K562 (cell line): ENCODE results near the gene IDS. TPM values are rescaled to one million over a fixed set of nuclear protein-coding genes. Genes with fewer than 3 reads are reported as not detected.
A peak's percentile ranks its signal among the peaks of the same experiment; 100 is the strongest.

ENCODE experiments used
- HNRNPUL1 ChIP-seq: fragments of 200-400 bp; formaldehyde crosslinking; IDR thresholded peaks from 2 replicates; pipeline ENCODE4 v1.6.1; 2017; ENCODE audit warnings: low read length
- ILK ChIP-seq: fragments of 450-650 bp; IDR thresholded peaks from 2 replicates; pipeline ENCODE4 v1.6.1; 2016; ENCODE audit warnings: missing genetic modification characterization, low read depth, mild to moderate bottlenecking, missing compliant biosample characterization, moderate library complexity, borderline replicate concordance
- LARP7 ChIP-seq: fragments of 450-650 bp; IDR thresholded peaks from 2 replicates; pipeline ENCODE4 v1.6.1; 2016
- MAFK ChIP-seq: IDR thresholded peaks from 2 replicates; pipeline ENCODE4 v1.6.1; 2011; ENCODE audit warnings: low read length, improper control_type of control experiment
- NCOA1 ChIP-seq: fragments of 450-650 bp; IDR thresholded peaks from 2 replicates; pipeline ENCODE4 v1.6.1; 2016; ENCODE audit warnings: low read depth
- NFRKB ChIP-seq: fragments of 450-650 bp; IDR thresholded peaks from 2 replicates; pipeline ENCODE4 v1.6.1; 2016; ENCODE audit warnings: low read depth
- POLR2A ChIP-seq: fragments of 450-650 bp; conservative IDR thresholded peaks from 2 replicates; pipeline ENCODE4 v1.6.1; 2016
- POLR2G ChIP-seq: fragments of 200-400 bp; formaldehyde crosslinking; IDR thresholded peaks from 2 replicates; pipeline ENCODE4 v1.6.1; 2017; ENCODE audit warnings: low read depth, mild to moderate bottlenecking, antibody characterized with exemption, low read length, moderate library complexity
- PTBP1 ChIP-seq: fragments of 200-400 bp; formaldehyde crosslinking; IDR thresholded peaks from 2 replicates; pipeline ENCODE4 v1.6.1; 2017; ENCODE audit warnings: low read depth, low read length
- SP1 ChIP-seq: sonication (generic); formaldehyde crosslinking; IDR thresholded peaks from 2 replicates; pipeline ENCODE4 v1.8.1; 2022; ENCODE audit warnings: mild to moderate bottlenecking, missing genetic modification reagents
- SREBF1 ChIP-seq: fragments of 150-350 bp; IDR thresholded peaks from 2 replicates; pipeline ENCODE4 v1.6.1; 2014; ENCODE audit warnings: antibody characterized with exemption, low read depth, low read length, borderline replicate concordance
- SREBF2 ChIP-seq: sonication (generic); formaldehyde crosslinking; IDR thresholded peaks from 2 replicates; pipeline ENCODE4 v1.4.0; 2020; ENCODE audit warnings: mild to moderate bottlenecking, missing genetic modification reagents
- TAF9B ChIP-seq: fragments of 450-650 bp; IDR thresholded peaks from 2 replicates; pipeline ENCODE4 v1.6.1; 2018; ENCODE audit warnings: mild to moderate bottlenecking; ENCODE audit not compliant: partially characterized antibody
- ZNF165 ChIP-seq: fragments of 250-450 bp; sonication (Bioruptor Pico); IDR thresholded peaks from 2 replicates; pipeline ENCODE4 v1.4.0; 2020; ENCODE audit warnings: borderline replicate concordance
- ZNF589 ChIP-seq: fragments of 200-800 bp; sonication (Bioruptor generic); IDR thresholded peaks from 2 replicates; pipeline ENCODE4 v1.6.1; 2016; ENCODE audit warnings: low read depth, missing genetic modification characterization, missing compliant biosample characterization
- polyA plus RNA-seq, 8 experiments: library from polyadenylated mRNA; depleted of rRNA in 4 of 8; stranded (reverse) in 5 of 8; unstranded in 3 of 8; fragments of >200 nt; fragmentation: Nextera tagmentation in 2 of 8; fragmentation: Illumina TruSeq in 1 of 8; extraction: Ambion mirVana in 2 of 8; extraction: Trizol in 1 of 8; gene quantifications; 2 replicates each; pipeline versions ENCODE4 v1.2.1 to v1.2.3, GENCODE V29; 2011 to 2014; ENCODE audit warnings: inconsistent platforms in 1 of 8, missing spikeins in 1 of 8
- total RNA-seq, 7 experiments: library from RNA; depleted of rRNA in 6 of 7; stranded (reverse); fragments of >200 nt in 6 of 7; fragmentation: Illumina TruSeq in 2 of 7; extraction: Trizol in 2 of 7; gene quantifications; 2 replicates each; pipeline versions ENCODE4 v1.2.1 to v1.2.3, GENCODE V29; 2011 to 2021; ENCODE audit warnings: low replicate concordance in 1 of 7
- TF ChIP-seq, protein P1 (sequence below): IDR thresholded peaks from 3 replicates; pipeline ENCODE4 v1.6.1; 2011; ENCODE audit warnings: borderline replicate concordance, mild to moderate bottlenecking, moderate library complexity; ENCODE audit not compliant: insufficient read length; ENCODE audit errors: extremely low read depth
- TF ChIP-seq, protein P2 (sequence below): fragments of 450-650 bp; IDR thresholded peaks from one replicate; pipeline ENCODE4 v1.6.1; 2018; ENCODE audit warnings: mild to moderate bottlenecking, moderate library complexity; ENCODE audit not compliant: partially characterized antibody
- TF ChIP-seq, protein P3 (sequence below): sonication (generic); formaldehyde crosslinking; IDR thresholded peaks from 2 replicates; pipeline ENCODE4 v1.8.1; 2023; ENCODE audit warnings: mild to moderate bottlenecking, missing genetic modification reagents
- TF ChIP-seq, protein P4 (sequence below): sonication (generic); IDR thresholded peaks from 2 replicates; pipeline ENCODE4 v1.6.1; 2016

The IDS gene
- total and polyA plus RNA-seq, 9 of the 15 experiments (the other 6 are each of a cell fraction or from before 2014, with no cell fraction given): 2.0 to 18.6 (median 8.6) TPM

DNA sequence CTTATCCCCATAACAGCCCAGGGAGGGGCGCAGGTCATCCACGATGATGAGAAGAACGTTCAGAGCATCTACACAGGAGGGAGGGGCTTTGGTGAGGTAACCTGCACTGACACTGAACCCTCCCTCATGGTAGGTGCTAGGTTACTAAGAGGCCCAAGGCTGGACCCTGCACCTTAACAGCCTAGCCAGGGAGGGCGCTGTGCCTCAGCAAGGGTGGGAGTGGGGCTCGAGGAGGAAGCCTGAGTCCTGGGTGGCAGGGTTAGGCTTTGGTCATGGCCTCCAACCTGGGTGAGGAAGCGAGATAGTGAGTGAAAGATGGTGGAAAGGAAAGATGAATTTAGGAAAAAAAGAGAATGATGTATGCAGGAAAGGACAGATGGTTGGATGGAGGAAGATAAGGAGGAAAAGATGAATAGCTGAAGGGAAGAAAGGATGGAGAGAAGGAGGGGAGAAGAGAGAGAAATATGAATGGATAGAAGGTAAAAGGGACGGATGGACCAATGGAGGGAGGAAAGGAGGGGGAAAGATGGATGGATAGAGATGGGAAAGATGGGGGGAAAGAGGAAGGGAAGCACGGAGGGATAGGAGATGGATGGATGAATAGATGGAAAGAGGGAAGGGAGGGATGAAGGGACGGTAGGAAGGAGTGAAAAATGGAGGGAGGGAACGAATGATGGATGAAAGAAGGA lies 736 bp downstream of the IDS start (continued):
- TF ChIP-seq SREBF1: no peak
- TF ChIP-seq SREBF2 (CRISPR knock-in tag): no peak
- no peak for TF ChIP-seq ZNF165 (CRISPR knock-in tag)
- no peak for TF ChIP-seq TAF9B
- TF ChIP-seq POLR2G: no peak
- 0 out of 2 replicates have a peak, but pooled peaks have one; percentile 44 for TF ChIP-seq LARP7
- TF ChIP-seq, protein P1, sequence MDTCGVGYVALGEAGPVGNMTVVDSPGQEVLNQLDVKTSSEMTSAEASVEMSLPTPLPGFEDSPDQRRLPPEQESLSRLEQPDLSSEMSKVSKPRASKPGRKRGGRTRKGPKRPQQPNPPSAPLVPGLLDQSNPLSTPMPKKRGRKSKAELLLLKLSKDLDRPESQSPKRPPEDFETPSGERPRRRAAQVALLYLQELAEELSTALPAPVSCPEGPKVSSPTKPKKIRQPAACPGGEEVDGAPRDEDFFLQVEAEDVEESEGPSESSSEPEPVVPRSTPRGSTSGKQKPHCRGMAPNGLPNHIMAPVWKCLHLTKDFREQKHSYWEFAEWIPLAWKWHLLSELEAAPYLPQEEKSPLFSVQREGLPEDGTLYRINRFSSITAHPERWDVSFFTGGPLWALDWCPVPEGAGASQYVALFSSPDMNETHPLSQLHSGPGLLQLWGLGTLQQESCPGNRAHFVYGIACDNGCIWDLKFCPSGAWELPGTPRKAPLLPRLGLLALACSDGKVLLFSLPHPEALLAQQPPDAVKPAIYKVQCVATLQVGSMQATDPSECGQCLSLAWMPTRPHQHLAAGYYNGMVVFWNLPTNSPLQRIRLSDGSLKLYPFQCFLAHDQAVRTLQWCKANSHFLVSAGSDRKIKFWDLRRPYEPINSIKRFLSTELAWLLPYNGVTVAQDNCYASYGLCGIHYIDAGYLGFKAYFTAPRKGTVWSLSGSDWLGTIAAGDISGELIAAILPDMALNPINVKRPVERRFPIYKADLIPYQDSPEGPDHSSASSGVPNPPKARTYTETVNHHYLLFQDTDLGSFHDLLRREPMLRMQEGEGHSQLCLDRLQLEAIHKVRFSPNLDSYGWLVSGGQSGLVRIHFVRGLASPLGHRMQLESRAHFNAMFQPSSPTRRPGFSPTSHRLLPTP: no peak
- TF ChIP-seq, protein P2, sequence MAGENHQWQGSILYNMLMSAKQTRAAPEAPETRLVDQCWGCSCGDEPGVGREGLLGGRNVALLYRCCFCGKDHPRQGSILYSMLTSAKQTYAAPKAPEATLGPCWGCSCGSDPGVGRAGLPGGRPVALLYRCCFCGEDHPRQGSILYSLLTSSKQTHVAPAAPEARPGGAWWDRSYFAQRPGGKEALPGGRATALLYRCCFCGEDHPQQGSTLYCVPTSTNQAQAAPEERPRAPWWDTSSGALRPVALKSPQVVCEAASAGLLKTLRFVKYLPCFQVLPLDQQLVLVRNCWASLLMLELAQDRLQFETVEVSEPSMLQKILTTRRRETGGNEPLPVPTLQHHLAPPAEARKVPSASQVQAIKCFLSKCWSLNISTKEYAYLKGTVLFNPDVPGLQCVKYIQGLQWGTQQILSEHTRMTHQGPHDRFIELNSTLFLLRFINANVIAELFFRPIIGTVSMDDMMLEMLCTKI: no peak
- TF ChIP-seq, protein P3, sequence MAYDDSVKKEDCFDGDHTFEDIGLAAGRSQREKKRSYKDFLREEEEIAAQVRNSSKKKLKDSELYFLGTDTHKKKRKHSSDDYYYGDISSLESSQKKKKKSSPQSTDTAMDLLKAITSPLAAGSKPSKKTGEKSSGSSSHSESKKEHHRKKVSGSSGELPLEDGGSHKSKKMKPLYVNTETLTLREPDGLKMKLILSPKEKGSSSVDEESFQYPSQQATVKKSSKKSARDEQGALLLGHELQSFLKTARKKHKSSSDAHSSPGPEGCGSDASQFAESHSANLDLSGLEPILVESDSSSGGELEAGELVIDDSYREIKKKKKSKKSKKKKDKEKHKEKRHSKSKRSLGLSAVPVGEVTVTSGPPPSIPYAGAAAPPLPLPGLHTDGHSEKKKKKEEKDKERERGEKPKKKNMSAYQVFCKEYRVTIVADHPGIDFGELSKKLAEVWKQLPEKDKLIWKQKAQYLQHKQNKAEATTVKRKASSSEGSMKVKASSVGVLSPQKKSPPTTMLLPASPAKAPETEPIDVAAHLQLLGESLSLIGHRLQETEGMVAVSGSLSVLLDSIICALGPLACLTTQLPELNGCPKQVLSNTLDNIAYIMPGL (CRISPR knock-in tag): no peak
- no peak for TF ChIP-seq PTBP1
- TF ChIP-seq, protein P4, sequence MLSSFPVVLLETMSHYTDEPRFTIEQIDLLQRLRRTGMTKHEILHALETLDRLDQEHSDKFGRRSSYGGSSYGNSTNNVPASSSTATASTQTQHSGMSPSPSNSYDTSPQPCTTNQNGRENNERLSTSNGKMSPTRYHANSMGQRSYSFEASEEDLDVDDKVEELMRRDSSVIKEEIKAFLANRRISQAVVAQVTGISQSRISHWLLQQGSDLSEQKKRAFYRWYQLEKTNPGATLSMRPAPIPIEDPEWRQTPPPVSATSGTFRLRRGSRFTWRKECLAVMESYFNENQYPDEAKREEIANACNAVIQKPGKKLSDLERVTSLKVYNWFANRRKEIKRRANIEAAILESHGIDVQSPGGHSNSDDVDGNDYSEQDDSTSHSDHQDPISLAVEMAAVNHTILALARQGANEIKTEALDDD: no peak
- TF ChIP-seq NFRKB: 0 out of 2 replicates have a peak, but pooled peaks have one; percentile 33
- no peak for TF ChIP-seq MAFK
- TF ChIP-seq ILK (tag): no peak
- TF ChIP-seq NCOA1: peak; percentile 23; the same call in 1 of the 2 replicates
- no peak for TF ChIP-seq POLR2A
- no peak for TF ChIP-seq SP1 (CRISPR knock-in tag)
- TF ChIP-seq ZNF589: no peak
- TF ChIP-seq HNRNPUL1: no peak
